ENCODE data around the gene ADGRG7. TPM values are rescaled to one million over a fixed set of nuclear protein-coding genes. Genes with fewer than 3 reads are reported as not detected.

ADGRG7 gene
- total RNA-seq, 1 experiment from 2014 or later, result not detected

Other genes with a start within 250 kb of the ADGRG7 start
- gene TOMM70, start 208.5 kb upstream of the ADGRG7 start, total RNA-seq (2014; rRNA removed; shearing (Covaris generic)), result 77.4 and 81.5 TPM in 2 replicates
- 6.5 and 10.0 TPM in 2 replicates for gene LNP1, start 208.1 kb upstream of the ADGRG7 start, total RNA-seq (2014; rRNA removed; shearing (Covaris generic))
- 119 and 142 TPM in 2 replicates for gene TMEM45A, start 117.0 kb upstream of the ADGRG7 start, total RNA-seq (2014; rRNA removed; shearing (Covaris generic))
- gene TFG, start 99.9 kb downstream of the ADGRG7 start, total RNA-seq (2014; rRNA removed; shearing (Covaris generic)), result 104 and 134 TPM in 2 replicates